Ishikawa (cell line): ENCODE data around the gene MMRN1.

Source experiments
- CREB1 ChIP-seq: IDR thresholded peaks from 2 replicates; pipeline ENCODE4 v1.6.1; 2012; ENCODE audit warnings: low read depth
- EGR1 ChIP-seq: IDR thresholded peaks from 2 replicates; pipeline ENCODE4 v1.6.1; 2012
- EP300 ChIP-seq: IDR thresholded peaks from 2 replicates; pipeline ENCODE4 v1.6.1; 2012; ENCODE audit warnings: borderline replicate concordance
- NFIC ChIP-seq: IDR thresholded peaks from 2 replicates; pipeline ENCODE4 v1.6.1; 2012
- TAF1 ChIP-seq: IDR thresholded peaks from 2 replicates; pipeline ENCODE4 v1.6.1; 2012; ENCODE audit warnings: low read depth, mild to moderate bottlenecking
- ZBTB7A ChIP-seq: IDR thresholded peaks from 2 replicates; pipeline ENCODE4 v1.6.1; 2012; ENCODE audit warnings: low read depth
- TF ChIP-seq, protein P1 (sequence below): IDR thresholded peaks from 2 replicates; pipeline ENCODE4 v1.6.1; 2012; ENCODE audit warnings: low read depth, mild to moderate bottlenecking
- TF ChIP-seq, protein P2 (sequence below): IDR thresholded peaks from 2 replicates; pipeline ENCODE4 v1.6.1; 2012

DNA sequence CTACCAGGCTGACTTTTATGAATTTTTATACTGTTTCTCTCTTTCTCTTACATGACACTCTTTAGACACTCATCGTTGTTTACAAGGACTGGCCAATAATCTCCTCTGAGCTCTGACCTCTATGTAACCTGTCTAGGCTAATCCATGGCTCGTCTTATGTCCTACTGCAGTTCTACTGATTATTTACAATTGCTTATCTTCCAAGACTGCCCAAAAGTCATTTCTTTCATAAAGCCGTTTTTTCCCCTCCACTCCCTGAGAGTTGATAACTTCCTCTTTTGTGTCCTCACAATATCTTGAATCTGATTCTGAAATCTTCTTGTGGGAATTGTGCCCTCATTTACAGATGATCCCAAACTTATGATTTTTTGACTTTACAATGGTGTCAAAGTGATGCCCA, 39.4 kb upstream of the MMRN1 start:
- TF ChIP-seq EGR1 (no peak), NFIC (no peak), EP300 (no peak), TAF1 (no peak), ZBTB7A (no peak), CREB1 (no peak)
- TF ChIP-seq, protein P1, sequence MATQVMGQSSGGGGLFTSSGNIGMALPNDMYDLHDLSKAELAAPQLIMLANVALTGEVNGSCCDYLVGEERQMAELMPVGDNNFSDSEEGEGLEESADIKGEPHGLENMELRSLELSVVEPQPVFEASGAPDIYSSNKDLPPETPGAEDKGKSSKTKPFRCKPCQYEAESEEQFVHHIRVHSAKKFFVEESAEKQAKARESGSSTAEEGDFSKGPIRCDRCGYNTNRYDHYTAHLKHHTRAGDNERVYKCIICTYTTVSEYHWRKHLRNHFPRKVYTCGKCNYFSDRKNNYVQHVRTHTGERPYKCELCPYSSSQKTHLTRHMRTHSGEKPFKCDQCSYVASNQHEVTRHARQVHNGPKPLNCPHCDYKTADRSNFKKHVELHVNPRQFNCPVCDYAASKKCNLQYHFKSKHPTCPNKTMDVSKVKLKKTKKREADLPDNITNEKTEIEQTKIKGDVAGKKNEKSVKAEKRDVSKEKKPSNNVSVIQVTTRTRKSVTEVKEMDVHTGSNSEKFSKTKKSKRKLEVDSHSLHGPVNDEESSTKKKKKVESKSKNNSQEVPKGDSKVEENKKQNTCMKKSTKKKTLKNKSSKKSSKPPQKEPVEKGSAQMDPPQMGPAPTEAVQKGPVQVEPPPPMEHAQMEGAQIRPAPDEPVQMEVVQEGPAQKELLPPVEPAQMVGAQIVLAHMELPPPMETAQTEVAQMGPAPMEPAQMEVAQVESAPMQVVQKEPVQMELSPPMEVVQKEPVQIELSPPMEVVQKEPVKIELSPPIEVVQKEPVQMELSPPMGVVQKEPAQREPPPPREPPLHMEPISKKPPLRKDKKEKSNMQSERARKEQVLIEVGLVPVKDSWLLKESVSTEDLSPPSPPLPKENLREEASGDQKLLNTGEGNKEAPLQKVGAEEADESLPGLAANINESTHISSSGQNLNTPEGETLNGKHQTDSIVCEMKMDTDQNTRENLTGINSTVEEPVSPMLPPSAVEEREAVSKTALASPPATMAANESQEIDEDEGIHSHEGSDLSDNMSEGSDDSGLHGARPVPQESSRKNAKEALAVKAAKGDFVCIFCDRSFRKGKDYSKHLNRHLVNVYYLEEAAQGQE = no peak
- TF ChIP-seq, protein P2, sequence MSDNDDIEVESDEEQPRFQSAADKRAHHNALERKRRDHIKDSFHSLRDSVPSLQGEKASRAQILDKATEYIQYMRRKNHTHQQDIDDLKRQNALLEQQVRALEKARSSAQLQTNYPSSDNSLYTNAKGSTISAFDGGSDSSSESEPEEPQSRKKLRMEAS = no peak
